Ishikawa (cell line): Measurements from ENCODE around the gene HDAC9.

ENCODE experiments used
- CEBPB ChIP-seq: IDR thresholded peaks from 2 replicates; pipeline ENCODE4 v1.6.1; 2012
- EGR1 ChIP-seq: IDR thresholded peaks from 2 replicates; pipeline ENCODE4 v1.6.1; 2012
- EP300 ChIP-seq: IDR thresholded peaks from 2 replicates; pipeline ENCODE4 v1.6.1; 2012; ENCODE audit warnings: borderline replicate concordance
- RAD21 ChIP-seq: IDR thresholded peaks from 2 replicates; pipeline ENCODE4 v1.6.1; 2012; ENCODE audit warnings: low read depth
- TAF1 ChIP-seq: IDR thresholded peaks from 2 replicates; pipeline ENCODE4 v1.6.1; 2012; ENCODE audit warnings: low read depth, mild to moderate bottlenecking
- TCF12 ChIP-seq: IDR thresholded peaks from 2 replicates; pipeline ENCODE4 v1.6.1; 2012; ENCODE audit warnings: low read depth
- TEAD4 ChIP-seq: IDR thresholded peaks from 2 replicates; pipeline ENCODE4 v1.6.1; 2012
- YY1 ChIP-seq: IDR thresholded peaks from 2 replicates; pipeline ENCODE4 v1.6.1; 2012; ENCODE audit warnings: low read depth
- TF ChIP-seq, protein P1 (sequence below): IDR thresholded peaks from 2 replicates; pipeline ENCODE4 v1.6.1; 2012
- TF ChIP-seq, protein P2 (sequence below): IDR thresholded peaks from 2 replicates; pipeline ENCODE4 v1.6.1; 2012; ENCODE audit warnings: low read depth, mild to moderate bottlenecking

- TF ChIP-seq EGR1 (no peak), RAD21 (no peak), TCF12 (peak; percentile 82), CEBPB (no peak), TEAD4 (peak; percentile 89), EP300 (peak; percentile 91), TAF1 (0 out of 2 replicates have a peak, but pooled peaks have one; percentile 23), YY1 (no peak)
- TF ChIP-seq, protein P1, sequence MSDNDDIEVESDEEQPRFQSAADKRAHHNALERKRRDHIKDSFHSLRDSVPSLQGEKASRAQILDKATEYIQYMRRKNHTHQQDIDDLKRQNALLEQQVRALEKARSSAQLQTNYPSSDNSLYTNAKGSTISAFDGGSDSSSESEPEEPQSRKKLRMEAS: peak; percentile 78
- TF ChIP-seq, protein P2, sequence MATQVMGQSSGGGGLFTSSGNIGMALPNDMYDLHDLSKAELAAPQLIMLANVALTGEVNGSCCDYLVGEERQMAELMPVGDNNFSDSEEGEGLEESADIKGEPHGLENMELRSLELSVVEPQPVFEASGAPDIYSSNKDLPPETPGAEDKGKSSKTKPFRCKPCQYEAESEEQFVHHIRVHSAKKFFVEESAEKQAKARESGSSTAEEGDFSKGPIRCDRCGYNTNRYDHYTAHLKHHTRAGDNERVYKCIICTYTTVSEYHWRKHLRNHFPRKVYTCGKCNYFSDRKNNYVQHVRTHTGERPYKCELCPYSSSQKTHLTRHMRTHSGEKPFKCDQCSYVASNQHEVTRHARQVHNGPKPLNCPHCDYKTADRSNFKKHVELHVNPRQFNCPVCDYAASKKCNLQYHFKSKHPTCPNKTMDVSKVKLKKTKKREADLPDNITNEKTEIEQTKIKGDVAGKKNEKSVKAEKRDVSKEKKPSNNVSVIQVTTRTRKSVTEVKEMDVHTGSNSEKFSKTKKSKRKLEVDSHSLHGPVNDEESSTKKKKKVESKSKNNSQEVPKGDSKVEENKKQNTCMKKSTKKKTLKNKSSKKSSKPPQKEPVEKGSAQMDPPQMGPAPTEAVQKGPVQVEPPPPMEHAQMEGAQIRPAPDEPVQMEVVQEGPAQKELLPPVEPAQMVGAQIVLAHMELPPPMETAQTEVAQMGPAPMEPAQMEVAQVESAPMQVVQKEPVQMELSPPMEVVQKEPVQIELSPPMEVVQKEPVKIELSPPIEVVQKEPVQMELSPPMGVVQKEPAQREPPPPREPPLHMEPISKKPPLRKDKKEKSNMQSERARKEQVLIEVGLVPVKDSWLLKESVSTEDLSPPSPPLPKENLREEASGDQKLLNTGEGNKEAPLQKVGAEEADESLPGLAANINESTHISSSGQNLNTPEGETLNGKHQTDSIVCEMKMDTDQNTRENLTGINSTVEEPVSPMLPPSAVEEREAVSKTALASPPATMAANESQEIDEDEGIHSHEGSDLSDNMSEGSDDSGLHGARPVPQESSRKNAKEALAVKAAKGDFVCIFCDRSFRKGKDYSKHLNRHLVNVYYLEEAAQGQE: no peak
Measured at GRCh38 chr7:18508443-18509427, 13.2 kb downstream of the HDAC9 start.
